LNCAP (cell line): ENCODE data around the gene GPC6.

ENCODE experiments used
- CTCF ChIP-seq: fragments of 450-650 bp; IDR thresholded peaks from 2 replicates; pipeline ENCODE4 v1.5.1; 2017; ENCODE audit warnings: mild to moderate bottlenecking

Gene GPC6

GRCh38 chr13:93788456-93788855 is 561.8 kb downstream of the GPC6 start:
- TF ChIP-seq CTCF: no peak

GRCh38 chr13:93789058-93789457 is 562.5 kb downstream of the GPC6 start:
- TF ChIP-seq CTCF: no peak

GRCh38 chr13:93794197-93794885 is 567.7 kb downstream of the GPC6 start:
- TF ChIP-seq CTCF: no peak

GRCh38 chr13:93797463-93797862 is 570.9 kb downstream of the GPC6 start:
- no peak for TF ChIP-seq CTCF

- no peak for TF ChIP-seq CTCF
Measured at GRCh38 chr13:93800342-93800741, 573.7 kb downstream of the GPC6 start.

GRCh38 chr13:93805736-93806135 is 579.1 kb downstream of the GPC6 start:
- TF ChIP-seq CTCF: no peak

- TF ChIP-seq CTCF: no peak
Measured at GRCh38 chr13:93806861-93807260, 580.3 kb downstream of the GPC6 start.

GRCh38 chr13:93810264-93810663 is 583.7 kb downstream of the GPC6 start:
- TF ChIP-seq CTCF: no peak
